Endothelial cell of umbilical vein (primary cell): ENCODE results near the gene GTF3C1.

ENCODE experiments used
- GATA2 ChIP-seq: IDR thresholded peaks from 2 replicates; pipeline ENCODE4 v1.7.0; 2011; ENCODE audit warnings: low read depth, mild to moderate bottlenecking, moderate library complexity, mixed read lengths, low read length; ENCODE audit not compliant: insufficient read length, insufficient read depth
- JUN ChIP-seq: IDR thresholded peaks from 2 replicates; pipeline ENCODE4 v1.6.1; 2011; ENCODE audit warnings: borderline replicate concordance, low read depth; ENCODE audit not compliant: insufficient read length, insufficient read depth
- POLR2AphosphoS5 ChIP-seq: IDR thresholded peaks from 2 replicates; pipeline ENCODE4 v1.6.1; 2012; ENCODE audit warnings: low read depth, mild to moderate bottlenecking, control low read depth, low read length, moderate library complexity; ENCODE audit not compliant: insufficient read depth
- TF ChIP-seq, protein P1 (sequence below), 2 donors: IDR thresholded peaks; 1 replicate in 1 of 2; 2 replicates in 1 of 2; pipeline ENCODE4 v1.5.1; 2011; ENCODE audit warnings: low read length in 2 of 2, mild to moderate bottlenecking in 2 of 2, moderate library complexity in 2 of 2, control low read depth in 1 of 2, inconsistent platforms in 1 of 2, low read depth in 1 of 2; ENCODE audit not compliant: insufficient read depth in 1 of 2; ENCODE audit errors: extremely low read depth in 1 of 2
- TF ChIP-seq, protein P2 (sequence below): IDR thresholded peaks from 2 replicates; pipeline ENCODE4 v1.6.1; 2011; ENCODE audit not compliant: insufficient read depth, insufficient read length

DNA sequence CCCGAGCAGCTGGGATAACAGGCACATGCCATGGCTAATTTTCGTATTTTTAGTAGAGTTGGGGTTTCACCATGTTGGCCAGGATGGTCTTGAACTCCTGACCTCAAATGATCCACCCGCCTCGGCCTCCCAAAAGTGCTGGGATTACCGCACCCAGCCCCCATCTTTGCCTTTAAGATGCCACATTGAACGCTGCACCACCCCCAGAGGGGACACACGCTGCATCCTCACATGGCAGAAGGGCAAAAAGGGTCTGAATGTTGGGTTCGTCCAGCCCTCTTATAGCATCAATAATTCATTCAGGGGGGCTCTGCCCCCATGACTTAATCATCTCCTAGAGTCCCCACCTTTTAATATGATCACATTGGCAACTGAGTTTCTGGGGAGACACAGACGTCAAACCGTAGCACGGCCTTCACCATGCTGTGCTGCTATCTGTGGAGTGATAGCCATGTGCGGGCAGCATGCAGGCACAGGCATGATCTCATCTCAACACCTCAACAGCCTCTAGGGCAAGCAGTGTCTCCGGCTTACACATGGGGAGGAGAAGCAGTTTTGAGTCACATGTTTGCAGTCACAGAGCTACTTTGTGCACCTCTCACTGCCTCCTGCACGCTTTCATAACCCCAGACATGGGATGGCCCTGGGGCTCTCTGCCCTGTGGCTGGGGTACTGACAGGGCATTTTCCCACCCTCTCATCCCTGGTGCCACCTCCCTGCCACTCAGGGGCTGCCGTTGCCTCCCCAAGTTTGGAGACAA is 117.8 kb downstream of the GTF3C1 start:
- TF ChIP-seq, protein P1, sequence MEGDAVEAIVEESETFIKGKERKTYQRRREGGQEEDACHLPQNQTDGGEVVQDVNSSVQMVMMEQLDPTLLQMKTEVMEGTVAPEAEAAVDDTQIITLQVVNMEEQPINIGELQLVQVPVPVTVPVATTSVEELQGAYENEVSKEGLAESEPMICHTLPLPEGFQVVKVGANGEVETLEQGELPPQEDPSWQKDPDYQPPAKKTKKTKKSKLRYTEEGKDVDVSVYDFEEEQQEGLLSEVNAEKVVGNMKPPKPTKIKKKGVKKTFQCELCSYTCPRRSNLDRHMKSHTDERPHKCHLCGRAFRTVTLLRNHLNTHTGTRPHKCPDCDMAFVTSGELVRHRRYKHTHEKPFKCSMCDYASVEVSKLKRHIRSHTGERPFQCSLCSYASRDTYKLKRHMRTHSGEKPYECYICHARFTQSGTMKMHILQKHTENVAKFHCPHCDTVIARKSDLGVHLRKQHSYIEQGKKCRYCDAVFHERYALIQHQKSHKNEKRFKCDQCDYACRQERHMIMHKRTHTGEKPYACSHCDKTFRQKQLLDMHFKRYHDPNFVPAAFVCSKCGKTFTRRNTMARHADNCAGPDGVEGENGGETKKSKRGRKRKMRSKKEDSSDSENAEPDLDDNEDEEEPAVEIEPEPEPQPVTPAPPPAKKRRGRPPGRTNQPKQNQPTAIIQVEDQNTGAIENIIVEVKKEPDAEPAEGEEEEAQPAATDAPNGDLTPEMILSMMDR (IDR thresholded peaks at IDR 0.05; ENCODE audit: extremely low read depth in 1 of 2, insufficient read depth in 1 of 2, low read depth in 1 of 2, low read length in 2 of 2) = no peak
- TF ChIP-seq JUN (no peak), POLR2AphosphoS5 (no peak), GATA2 (no peak)
- TF ChIP-seq, protein P2, sequence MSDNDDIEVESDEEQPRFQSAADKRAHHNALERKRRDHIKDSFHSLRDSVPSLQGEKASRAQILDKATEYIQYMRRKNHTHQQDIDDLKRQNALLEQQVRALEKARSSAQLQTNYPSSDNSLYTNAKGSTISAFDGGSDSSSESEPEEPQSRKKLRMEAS = no peak
